Activated T-helper 1 cell treated with anti-CD3 and anti-CD28 coated beads, Interleukin-2, amount 50 U/mL, for 16 hours (primary cell): ENCODE measurements around the gene PGGHG.
"Not testable (repeated sequence)": the region's sequence is repeated elsewhere in the genome, so short reads cannot be mapped to it uniquely, and the experiment has no call there.

Source experiments
- DNase-seq, 2 donors: peaks; one replicate each; pipeline ENCODE4 v3.0.0-alpha.2; 2020; ENCODE audit warnings: low read depth in 1 of 2, low spot score in 1 of 2

The PGGHG gene

GRCh38 chr11:288478-289397 lies at the start of gene PGGHG:
Gene PGGHG (plus strand): TSS chr11:289126. CDS start chr11:289817, 691 bp downstream.
- peak; percentile 20 to 49 for DNase-seq

DNA sequence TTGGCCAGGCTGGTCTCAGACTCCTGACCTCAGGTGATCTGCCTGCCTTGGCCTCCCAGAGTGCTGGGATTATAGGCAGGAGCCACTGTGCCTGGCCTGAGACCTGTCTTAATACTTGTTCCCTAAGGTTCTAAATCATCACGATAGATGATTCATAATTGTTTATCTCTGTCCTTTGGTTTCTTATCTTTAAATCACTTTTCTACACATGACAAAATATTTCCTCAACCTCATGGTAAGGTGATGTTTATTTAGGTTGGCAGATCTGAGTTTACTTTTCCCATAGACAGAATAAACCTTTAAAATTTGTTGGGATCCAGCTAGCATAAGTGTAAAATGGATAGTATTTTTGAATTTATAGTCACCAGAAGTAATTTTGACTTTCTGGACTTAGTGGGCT lies 48.6 kb upstream of the PGGHG start:
- DNase-seq = no peak

DNA sequence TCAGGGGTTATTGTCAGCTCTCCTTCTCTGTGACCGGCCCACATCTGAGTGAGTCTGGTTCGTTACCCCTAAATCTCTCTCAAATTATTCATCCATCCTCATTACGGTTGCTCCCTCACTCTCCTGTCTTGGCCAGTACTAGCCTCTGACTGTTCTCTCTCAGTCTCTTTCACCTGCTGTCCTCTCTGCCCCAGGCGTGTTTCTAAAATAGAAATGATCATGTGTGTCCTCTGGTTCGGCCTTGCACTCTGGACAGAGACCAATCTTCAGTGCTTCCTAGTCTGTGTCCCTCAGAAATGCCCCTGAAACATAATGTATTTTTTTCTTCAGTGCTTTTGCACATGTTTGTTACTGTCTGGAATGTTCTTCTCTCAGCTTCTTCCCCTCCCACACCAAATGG lies 47.3 kb upstream of the PGGHG start:
- no peak for DNase-seq

DNA sequence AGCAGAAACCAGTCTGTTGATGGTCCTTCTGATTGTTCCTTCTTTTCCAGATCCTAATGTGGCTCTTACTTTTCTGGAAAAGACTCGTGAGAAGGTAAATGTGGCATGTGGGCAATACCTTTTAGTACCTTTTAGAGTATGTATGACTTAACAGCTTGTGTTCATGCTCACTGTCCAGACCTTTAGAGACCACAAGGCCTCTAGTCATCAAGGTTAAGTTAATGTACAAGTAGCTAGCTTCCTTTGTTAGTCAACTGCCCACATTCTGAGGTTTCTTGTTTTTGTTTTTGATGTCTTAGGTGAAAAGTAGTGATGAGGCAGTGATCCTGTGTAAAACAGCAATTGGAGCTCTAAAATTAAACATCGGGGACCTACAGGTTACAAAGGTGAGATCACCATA lies 44.5 kb upstream of the PGGHG start:
- DNase-seq = no peak

DNA sequence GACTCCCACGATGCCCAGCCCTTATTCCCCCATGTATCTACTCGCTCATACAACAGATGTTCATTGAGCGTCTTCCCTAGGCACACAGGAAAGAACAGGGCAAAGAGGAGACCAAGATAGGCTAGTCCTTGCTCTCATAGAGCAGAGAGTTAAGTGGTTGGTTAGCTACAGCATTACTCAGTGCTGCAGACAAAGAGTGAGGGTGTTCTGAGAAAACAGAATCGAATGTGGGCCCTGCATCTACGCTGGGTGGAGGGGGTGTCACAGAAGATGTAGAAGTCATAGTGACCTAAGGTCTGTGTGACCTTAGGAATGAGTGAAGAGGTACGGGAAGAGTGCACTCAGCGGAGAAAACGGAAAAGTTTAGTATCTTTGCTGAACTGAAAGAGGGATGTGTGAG lies 39.9 kb upstream of the PGGHG start:
- DNase-seq = no peak

GRCh38 chr11:250274-250673 lies 38.7 kb upstream of the PGGHG start:
- no peak for DNase-seq

DNA sequence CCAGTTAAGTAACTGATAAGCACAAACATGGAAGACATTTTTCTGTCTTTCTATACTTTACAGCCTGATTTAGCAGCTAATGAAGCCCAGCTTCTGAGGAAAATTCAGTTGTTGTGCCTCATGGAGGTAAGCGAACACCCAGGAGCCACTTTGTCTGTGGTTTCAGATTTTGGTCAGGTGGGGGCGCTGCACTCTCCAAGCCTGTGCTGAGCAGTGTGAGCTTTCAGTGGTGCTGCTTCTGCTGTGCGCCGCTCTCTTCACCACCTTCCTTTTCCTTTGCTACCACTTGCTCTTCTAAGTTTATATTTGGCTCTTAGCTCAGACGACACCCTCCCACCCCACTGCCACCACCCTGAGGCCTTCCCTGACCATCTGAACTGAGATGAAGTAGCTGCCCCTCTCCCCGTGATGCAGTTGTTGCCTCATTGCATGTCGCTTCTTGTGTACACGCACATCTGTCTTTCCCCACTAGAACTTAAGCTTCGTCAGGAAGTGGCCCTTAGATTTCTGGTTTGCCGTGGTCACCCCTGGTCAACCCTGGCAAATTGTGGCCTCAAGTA lies 38.1 kb upstream of the PGGHG start:
- peak; percentile 62 to 73 for DNase-seq

GRCh38 chr11:251550-251949 lies 37.4 kb upstream of the PGGHG start:
- DNase-seq = no peak

DNA sequence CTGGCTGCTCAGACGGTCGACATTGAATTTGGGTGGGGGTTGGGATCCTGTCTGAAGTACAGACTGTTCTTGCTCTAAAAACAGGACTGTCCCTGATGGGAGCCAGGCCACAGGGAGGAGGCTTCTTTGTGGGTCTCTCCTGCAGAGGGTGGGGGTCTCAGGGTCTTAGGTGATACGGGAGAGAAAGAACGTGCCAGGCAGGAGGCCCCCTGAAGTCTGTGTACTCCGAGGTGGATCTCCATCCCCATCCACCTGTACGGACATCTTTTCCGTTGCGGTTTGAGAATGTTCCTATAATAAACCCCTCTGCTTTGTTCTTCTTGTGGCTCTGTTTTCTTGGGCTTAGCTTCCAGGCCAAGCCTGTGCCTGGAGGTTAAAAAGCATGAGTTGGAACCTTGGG lies 36.3 kb upstream of the PGGHG start:
- DNase-seq = no peak

- DNase-seq = no peak
These were observed 35.6 kb upstream of the PGGHG start for GRCh38 chr11:253160-253885.

DNA sequence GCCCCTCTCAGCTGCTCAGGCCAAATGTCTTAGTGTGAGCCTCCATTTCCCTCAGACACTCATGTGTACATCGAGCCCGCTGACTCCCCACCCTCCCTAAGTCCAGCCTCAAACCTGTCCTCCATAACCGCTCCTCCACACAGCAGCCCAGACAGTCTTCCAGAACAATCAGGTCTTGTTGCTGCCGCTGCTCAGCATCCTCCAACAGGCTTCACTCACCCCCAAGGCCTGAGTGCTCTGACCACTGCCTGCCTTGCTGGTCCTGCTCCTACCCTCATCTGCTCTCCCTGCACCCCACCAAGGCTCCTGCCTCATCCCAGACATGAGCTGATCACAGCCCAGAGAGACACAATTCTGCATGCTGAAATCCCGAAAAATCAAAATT lies 35.0 kb upstream of the PGGHG start:
- no peak for DNase-seq

DNA sequence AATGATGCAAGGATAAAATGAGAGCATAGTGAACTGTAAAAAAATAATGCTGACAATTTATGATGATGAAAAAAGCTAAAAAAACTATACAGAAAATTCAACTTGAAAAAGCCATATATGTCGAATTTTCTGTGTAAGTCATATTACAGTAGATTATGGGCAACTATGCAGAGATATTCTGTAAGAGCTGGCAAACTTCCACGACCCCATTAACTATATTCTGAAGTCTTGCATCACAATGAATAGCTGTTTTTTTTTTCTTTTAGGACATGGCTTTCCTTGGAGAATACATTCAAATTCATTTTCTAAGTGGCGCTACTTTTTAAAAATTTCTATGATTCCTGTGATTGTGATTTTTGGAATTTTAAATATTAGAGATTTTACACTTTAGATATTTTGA lies 33.8 kb upstream of the PGGHG start:
- no peak for DNase-seq

DNA sequence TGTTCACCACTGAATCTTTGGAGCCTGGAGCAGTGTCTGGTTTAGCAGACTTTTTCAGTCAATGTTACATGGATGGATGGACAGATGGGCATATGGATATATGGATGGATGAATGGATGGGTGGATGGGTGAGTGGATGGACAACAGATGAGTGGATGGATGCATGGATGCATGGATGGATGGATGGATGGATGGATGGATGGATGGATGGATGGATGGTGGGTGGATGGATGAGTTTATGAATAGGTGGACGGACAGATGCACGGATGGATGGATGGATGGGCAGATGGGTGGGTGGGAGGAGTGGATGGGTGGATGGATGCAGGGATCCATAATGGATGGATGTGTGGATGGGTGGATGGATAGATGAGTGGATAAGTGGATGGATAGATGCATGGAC lies 33.1 kb upstream of the PGGHG start:
- DNase-seq = no peak

DNA sequence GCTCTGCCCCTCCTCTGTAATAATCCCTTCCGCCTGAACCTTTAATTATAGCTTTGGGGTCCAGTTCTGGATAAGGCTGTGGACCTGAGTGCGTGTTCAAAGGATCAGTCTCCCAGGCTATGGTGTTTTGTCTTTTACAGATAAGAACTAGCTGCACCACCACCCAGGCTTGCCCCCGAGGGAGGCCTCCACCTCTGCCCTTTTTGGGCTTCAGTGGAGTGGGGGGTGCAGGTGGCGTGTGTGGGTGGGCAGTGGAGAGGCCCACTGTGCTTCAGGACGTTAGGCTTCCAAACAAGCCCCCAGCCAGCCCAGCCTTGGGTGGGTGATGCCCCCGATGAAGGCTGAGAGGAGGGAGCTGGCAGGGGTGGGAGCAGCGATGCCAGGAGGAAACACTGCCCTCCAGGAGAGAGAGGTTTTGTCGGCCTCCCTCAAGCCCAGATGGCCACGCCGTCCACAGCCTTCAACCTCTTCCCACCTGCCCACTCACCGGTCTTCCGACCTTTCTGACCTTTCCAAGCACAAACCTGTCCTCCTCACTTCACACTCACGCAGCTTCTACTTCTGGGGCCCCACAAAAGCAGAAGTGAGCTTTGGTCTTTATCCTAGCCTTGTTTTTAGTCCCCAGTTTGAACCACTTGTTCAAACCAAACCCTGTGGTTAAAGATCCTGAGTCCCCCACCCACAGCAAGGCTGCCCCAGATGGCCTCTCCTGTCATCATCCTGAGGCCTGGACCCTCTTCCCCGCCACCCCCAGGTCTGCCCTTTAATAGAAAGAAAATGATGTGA lies 31.8 kb upstream of the PGGHG start:
- no peak for DNase-seq

- DNase-seq = no peak
These were observed 31.0 kb upstream of the PGGHG start for GRCh38 chr11:257766-258493.

DNA sequence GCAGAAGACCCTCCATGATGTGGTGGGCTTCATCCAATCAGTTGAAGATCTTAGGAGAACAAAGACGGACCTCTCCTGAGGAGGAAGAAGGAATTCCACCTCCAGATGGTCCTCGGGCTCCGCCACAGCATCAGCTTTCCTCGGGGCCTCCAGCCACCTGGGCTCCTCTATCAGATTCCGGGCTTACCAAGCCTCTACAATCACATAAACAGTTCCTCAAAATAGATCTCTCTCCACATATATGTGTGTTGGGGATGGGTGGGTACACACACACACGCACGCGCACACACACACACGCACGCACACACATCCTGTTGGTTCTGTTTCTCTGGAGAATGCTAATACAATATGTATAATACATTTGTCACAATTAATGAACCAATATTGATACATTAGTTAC lies 29.5 kb upstream of the PGGHG start:
- DNase-seq = no peak

DNA sequence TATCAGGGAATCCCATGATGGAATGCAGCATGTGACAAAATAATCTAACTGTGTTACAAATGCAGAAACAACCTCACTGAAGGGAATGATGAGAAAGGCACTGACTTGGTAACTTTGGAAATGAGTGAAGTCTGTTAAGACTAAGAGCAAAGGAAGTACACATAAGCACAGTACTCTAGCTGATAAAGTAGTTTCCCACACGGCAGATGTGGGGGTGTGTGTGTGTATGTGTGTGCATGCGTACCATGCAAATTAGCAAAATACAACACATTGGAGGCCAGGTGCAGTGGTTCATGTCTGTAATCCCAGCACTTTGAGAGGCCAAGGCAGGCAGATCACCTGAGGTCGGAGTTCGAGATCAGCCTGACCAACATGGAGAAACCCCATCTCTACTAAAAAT lies 27.3 kb upstream of the PGGHG start:
- DNase-seq = no peak

GRCh38 chr11:266676-267439 lies 22.1 kb upstream of the PGGHG start:
- DNase-seq = no peak

GRCh38 chr11:267491-267994 lies 21.4 kb upstream of the PGGHG start:
- DNase-seq = no peak

GRCh38 chr11:268716-269145 lies 20.2 kb upstream of the PGGHG start:
- not testable (repeated sequence) for DNase-seq
